ENCODE measurements around the gene HNRNPK.

Gene HNRNPK

DNA sequence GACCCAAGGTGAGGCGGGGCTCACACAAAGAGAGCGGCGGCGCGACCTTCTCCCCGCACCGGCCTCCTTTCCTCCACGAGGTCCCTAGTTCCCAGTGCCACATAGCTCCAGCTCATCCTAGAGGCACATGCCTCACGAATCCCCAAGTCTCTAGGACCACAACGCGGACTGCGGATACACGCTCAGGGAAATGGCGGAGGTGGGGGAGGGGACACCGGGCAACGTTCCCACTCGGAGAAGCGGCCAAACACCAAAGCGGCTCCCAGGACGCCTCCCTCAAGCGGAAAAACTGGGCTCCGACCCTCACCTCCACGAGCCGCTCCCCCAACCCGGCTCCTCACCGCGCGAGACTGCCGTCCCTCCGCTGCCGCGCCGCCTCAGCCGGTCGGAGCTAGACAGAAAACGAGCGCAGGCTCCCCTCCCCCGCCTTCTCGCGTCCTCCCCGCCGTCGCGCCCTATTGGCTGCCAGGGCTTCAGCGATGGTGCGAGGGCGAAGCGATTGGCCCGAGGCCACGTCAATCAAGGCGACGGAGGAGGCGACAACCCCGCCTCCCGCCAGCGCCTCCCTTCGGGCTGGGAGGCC, at the start of gene HNRNPK:
Gene HNRNPK, minus strand, starts transcription at position 404 of the 583 bp plus-strand sequence. CDS start 1,963 bp downstream, outside the sequence.
- TF ChIP-seq, protein P1, sequence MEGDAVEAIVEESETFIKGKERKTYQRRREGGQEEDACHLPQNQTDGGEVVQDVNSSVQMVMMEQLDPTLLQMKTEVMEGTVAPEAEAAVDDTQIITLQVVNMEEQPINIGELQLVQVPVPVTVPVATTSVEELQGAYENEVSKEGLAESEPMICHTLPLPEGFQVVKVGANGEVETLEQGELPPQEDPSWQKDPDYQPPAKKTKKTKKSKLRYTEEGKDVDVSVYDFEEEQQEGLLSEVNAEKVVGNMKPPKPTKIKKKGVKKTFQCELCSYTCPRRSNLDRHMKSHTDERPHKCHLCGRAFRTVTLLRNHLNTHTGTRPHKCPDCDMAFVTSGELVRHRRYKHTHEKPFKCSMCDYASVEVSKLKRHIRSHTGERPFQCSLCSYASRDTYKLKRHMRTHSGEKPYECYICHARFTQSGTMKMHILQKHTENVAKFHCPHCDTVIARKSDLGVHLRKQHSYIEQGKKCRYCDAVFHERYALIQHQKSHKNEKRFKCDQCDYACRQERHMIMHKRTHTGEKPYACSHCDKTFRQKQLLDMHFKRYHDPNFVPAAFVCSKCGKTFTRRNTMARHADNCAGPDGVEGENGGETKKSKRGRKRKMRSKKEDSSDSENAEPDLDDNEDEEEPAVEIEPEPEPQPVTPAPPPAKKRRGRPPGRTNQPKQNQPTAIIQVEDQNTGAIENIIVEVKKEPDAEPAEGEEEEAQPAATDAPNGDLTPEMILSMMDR (conservative IDR thresholded peaks at IDR 0.05), result no peak
- peak within 1 kb of the TSS; percentile 98 for H3K27ac ChIP-seq

DNA sequence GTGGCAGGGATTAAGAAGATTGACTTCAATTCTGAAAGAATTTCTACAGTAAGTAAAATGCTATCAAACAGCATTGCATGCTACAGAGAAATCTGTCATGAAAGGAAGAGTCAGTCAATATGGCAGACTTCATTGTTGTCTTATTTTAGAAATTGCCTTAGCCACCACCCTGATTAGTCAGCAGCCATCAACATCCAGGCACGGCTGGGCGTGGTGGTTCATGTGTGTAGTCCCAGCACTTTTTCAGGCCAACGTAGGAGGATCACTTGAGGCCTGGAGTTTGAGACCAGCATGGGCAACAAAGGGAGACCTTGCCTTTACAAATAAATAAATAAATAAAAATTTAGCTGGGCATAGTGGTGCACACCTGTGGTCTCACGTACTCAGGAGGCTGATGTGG, 47.2 kb upstream of the HNRNPK start:
- TF ChIP-seq, protein P1 (conservative IDR thresholded peaks at IDR 0.05), result no peak
- no peak overlapping the region for H3K27ac ChIP-seq

DNA sequence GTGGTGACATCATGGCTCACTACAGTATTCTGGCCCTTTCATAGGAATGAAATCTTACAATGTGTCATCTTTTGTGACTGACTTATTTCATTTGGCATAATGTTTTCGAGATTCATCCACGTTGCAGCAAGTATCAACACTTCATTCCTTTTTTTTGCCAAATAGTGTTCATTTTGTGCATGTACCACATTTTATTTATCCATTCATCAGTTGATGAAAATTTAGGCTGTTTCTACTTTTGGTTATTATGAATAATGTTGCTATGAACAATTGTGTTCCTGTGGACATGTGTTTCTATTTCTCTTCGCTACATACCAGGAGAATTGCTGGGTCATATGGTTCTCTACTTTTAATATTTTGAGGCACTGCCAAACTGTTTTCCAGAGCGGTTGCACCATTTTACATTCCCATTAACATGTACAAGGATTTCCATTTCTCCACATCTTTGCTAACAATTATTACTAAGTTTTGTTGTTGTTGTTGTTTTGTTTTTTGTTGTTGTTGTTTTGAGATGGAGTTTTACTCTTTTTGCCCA, 44.1 kb upstream of the HNRNPK start:
- no peak overlapping the region for H3K27ac ChIP-seq
- TF ChIP-seq, protein P1 (conservative IDR thresholded peaks at IDR 0.05), result no peak

DNA sequence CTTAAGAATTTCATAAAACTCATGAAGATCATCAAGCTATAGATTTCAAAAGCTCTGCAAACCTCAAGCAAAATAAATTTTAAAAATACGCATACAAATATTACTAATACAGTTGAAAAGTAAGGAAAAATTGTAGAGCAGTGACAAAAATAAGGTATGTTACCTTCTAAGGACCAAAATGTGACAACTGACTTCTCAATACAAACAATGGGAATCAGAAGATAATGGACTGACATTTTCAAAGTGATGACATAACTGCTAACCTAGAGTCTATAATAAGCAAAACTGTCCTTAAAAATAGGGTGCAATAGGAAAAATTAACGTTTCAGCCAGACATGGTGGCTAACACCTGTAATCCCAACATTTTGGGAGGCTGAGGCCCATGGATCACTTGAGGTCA, 27.6 kb upstream of the HNRNPK start:
- TF ChIP-seq, protein P1 (conservative IDR thresholded peaks at IDR 0.05), result no peak
- no peak overlapping the region for H3K27ac ChIP-seq

DNA sequence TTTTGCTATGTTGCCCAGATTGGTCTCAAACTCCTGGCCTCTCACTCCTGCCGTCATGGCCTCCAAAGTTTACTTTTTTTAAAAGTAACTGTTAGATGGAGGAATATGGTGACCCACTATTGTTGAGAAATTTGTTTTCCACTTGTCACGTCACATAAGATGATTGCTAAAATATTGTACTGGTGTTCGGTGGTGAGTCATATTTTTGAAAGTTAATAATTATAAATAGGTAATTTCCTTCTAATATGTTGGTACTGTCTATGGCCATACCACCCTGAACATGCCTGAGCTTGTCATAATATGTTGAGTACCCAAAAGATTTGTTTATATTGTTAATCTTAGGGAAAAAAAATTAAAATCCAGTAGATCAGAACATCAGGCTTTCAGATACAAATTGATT, 23.2 kb upstream of the HNRNPK start:
- TF ChIP-seq, protein P1 (conservative IDR thresholded peaks at IDR 0.05), result no peak

DNA sequence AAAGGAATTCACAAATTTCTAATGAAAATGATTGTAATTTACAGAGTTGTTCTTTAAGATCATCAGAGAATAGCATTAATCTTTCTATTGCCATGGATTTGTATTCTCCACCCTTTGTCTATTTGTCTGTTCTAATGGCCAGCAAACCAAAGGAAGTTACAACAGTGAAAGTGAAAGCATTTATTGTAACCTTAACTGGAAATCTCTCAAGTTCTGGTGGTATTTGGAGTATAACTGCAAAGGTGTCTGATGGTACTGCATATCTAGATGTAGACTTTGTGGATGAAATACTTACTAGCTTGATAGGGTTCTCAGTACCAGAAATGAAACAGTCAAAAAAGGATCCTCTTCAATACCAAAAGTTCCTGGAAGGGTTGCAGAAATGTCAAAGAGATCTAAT, 22.3 kb upstream of the HNRNPK start:
- no peak overlapping the region for H3K27ac ChIP-seq
- TF ChIP-seq, protein P1 (conservative IDR thresholded peaks at IDR 0.05), result no peak

More for the DNA sequence above, 23.2 kb upstream of the HNRNPK start:
- H3K27ac ChIP-seq, result no peak overlapping the region

DNA sequence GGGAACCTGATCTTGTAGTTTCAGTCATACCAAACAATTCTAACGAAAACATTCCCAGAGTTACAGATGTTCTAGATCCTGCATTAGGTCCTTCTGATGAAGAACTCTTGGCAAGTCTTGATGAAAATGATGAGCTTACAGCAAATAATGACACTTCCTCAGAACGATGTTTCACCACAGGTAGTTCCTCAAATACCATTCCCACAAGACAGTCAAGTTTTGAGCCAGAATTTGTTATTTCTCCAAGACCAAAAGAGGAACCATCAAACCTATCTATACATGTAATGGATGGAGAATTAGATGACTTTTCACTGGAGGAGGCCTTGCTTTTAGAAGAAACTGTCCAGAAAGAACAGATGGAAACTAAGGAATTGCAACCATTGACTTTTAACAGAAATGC, 21.6 kb upstream of the HNRNPK start:
- TF ChIP-seq, protein P1 (conservative IDR thresholded peaks at IDR 0.05), result no peak
- no peak overlapping the region for H3K27ac ChIP-seq

All from VCaP (cell line).